Astrocyte of the cerebellum (primary cell): Measurements from ENCODE around the gene FLII.

Source experiments
- DNase-seq: peaks from one replicate; pipeline ENCODE4 v3.0.0-alpha.2; 2011; ENCODE audit warnings: low read depth
- H3K4me3 ChIP-seq: 2 replicates; pipeline ENCODE4 v1.5.1; 2011; ENCODE audit warnings: mild to moderate bottlenecking, low read depth, low read length, moderate library complexity
- CTCF ChIP-seq: IDR thresholded peaks from 2 replicates; pipeline ENCODE4 v1.5.1; 2012; ENCODE audit warnings: low read length, low read depth, moderate library complexity, mild to moderate bottlenecking; ENCODE audit errors: missing control alignments
- in situ Hi-C: cut with HindIII; loops from 2 replicates; pipeline ENCODE4 v1.10.0; 2017; ENCODE audit warnings: low sequenced_read_pairs

Gene FLII

GRCh38 chr17:18250259-18250658, 8.3 kb downstream of the FLII start:
- TF ChIP-seq CTCF = no peak
- no peak for DNase-seq
- no peak overlapping the region for H3K4me3 ChIP-seq
- in situ Hi-C loops = no loop called here

DNA sequence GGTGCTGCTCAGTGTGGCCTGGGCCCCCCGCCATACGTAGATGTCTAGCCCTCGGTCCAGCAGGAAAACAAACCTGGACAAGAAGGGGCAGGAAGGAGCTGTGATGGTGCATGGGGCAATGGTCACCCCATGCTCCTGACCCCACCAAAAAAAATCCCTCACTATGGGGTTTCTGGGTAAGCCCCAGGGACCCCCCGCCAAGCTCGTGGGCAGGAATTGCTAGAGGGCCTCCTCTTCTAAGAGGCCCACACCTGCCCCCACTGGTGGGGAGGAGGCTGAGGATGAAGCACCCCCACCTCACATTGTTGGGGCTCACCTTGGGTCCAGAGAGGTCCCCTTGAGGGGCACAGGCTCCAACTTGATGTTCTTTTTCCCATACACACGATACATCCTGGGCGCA, 9.7 kb downstream of the FLII start:
- TF ChIP-seq CTCF = no peak
- no peak overlapping the region for H3K4me3 ChIP-seq
- in situ Hi-C loops = no loop called here
- no peak for DNase-seq

- TF ChIP-seq CTCF = peak; percentile 82
- in situ Hi-C loops = no loop called here
- no peak overlapping the region for H3K4me3 ChIP-seq
- peak; percentile 53 for DNase-seq
Observed at GRCh38 chr17:18248300-18248731, 10.2 kb downstream of the FLII start.

GRCh38 chr17:18247613-18248001, 10.9 kb downstream of the FLII start:
- H3K4me3 ChIP-seq = no peak overlapping the region
- DNase-seq = no peak
- no peak for TF ChIP-seq CTCF
- in situ Hi-C loops = no loop called here

DNA sequence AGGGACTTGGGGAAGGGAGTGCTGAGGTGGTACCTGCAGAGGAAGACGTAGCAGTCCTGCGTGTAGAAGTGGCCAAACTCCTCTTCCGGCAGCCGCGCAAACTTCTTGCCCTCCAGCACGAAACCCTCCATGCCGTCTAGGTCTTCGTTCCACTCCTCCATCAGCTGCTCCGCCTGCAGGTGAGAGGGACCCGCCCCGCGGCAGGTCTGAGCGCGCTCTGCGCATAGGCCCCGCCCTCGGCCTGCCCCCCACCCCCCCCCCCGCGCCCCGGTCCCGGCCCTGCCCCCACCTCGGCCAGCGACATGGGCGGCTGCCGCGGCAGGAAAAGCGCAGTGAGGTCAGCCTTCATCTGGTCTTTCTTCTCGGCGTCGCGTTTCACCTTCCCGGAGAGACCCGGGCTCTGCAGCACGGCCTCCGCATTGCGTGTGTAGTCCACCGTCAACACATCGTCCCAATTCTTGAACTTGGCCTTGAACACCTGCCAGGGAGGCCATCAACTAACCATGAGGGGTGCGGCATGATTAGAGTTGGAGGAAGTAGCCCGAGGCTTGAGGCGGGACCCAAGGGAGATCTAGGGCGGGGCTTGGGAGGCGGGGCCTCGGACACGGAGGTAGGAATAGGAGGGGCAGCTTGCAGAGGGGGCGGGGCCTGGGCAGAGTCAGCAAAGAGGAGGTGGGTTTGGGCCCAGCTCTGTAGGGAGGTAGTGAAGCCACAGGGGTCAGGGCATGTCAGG, 11.5 kb downstream of the FLII start:
- no peak for TF ChIP-seq CTCF
- in situ Hi-C loops = no loop called here
- H3K4me3 ChIP-seq = no peak overlapping the region
- no peak for DNase-seq

DNA sequence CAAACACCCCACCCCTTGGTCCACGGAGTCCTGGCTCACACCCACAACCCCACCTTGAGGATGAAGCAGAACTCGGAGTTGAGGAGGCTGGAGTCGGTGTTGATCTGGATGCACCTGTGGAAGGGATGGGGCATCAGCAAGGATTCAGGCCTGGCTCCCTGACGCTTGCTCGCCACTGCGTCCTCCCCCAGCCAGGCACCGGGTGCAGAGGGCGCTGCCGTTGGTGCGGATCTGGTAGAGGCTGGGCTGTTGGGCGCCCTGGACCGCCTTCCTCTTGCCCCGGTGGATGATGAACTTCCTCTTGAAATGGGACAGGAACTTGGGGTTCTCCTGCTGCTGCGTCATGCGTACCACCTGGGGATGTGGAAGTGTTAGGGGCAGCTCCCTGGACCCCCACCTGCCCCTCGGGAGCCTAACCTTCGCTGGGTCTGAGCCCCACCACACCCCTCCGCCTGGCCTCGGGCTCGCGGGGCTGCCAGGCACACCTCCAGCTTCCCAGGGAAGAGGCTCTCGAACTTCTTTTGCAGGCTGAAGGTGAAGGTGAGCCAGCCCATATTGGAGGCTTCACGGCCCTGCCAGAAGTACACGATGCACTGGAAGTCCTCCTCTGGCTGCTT, 12.3 kb downstream of the FLII start:
- TF ChIP-seq CTCF = no peak
- in situ Hi-C loops = no loop called here
- no peak overlapping the region for H3K4me3 ChIP-seq
- DNase-seq = no peak
